Left lung (tissue), 10 donors: Measurements from ENCODE around the gene KIAA1671. TPM values are rescaled to one million over a fixed set of nuclear protein-coding genes. Genes with fewer than 3 reads are reported as not detected.
A peak's percentile ranks its signal among the peaks of the same experiment; 100 is the strongest.

Experiments used
- ATAC-seq: fragments of 200-7000 bp; cut with Tn5 transposase; one replicate; pipeline ENCODE4 v1.9.1; 2020; ENCODE audit warnings: moderate library complexity
- DNase-seq, 4 donors: peaks; one replicate each; pipeline ENCODE4 v3.0.0-alpha.2; 2013 to 2020
- H3K27ac ChIP-seq, 2 donors: fragments of 200-600 bp; sonication (generic) in 1 of 2; one replicate each; pipeline versions ENCODE4 v1.5.0 to v1.8.0; 2020 to 2021
- H3K27me3 ChIP-seq, 2 donors: fragments of 200-600 bp; sonication (generic) in 1 of 2; one replicate each; pipeline versions ENCODE4 v1.5.0 to v1.8.0; 2020 to 2021
- H3K36me3 ChIP-seq, 2 donors: fragments of 200-600 bp; sonication (generic) in 1 of 2; one replicate each; pipeline versions ENCODE4 v1.5.0 to v1.8.0; 2020 to 2021
- H3K4me1 ChIP-seq, 2 donors: fragments of 200-600 bp; one replicate each; pipeline ENCODE4 v1.8.0; 2021
- H3K4me3 ChIP-seq, 2 donors: fragments of 200-600 bp; sonication (generic) in 1 of 2; one replicate each; pipeline versions ENCODE4 v1.5.0 to v1.8.0; 2020 to 2021; ENCODE audit warnings: mild to moderate bottlenecking in 1 of 2
- H3K9me3 ChIP-seq, 2 donors: fragments of 200-600 bp; sonication (generic) in 1 of 2; one replicate each; pipeline versions ENCODE4 v1.5.0 to v1.8.0; 2020 to 2021
- intact Hi-C, 2 donors: fragments of 100-400 bp; cut with DNase I; formaldehyde crosslinking; loops; one replicate each; pipeline versions ENCODE4 v1.11.2 to v1.14.2; 2022
- polyA plus RNA-seq, 6 donors: library from polyadenylated mRNA; unstranded; fragments of 120-200 nt; gene quantifications; one replicate each; pipeline ENCODE4 v1.2.1, GENCODE V29; 2013; ENCODE audit not compliant: insufficient read length in 6 of 6
- total RNA-seq, 2 donors: library from RNA; stranded (reverse); fragmentation: NEBNext Ultra II Directional; extraction: Animal tissue kit (Norgen Biotek cat#: 25700); gene quantifications; one replicate each; pipeline ENCODE4 v1.2.1, GENCODE V29; 2021
- TF ChIP-seq, protein P1 (sequence below), 2 donors: fragments of 200-600 bp; sonication (generic) in 1 of 2; IDR thresholded peaks; one replicate each; pipeline versions ENCODE4 v1.5.0 to v1.8.0; 2021; ENCODE audit warnings: antibody characterized with exemption in 2 of 2
- donor health status: DM: no; HTN: yes; CAD: no.
- donor health status: DM: no; HTN: no; CAD: no.

The KIAA1671 gene
- total and polyA plus RNA-seq, 8 donors = 19.4 to 35.0 (median 23.4) TPM

DNA sequence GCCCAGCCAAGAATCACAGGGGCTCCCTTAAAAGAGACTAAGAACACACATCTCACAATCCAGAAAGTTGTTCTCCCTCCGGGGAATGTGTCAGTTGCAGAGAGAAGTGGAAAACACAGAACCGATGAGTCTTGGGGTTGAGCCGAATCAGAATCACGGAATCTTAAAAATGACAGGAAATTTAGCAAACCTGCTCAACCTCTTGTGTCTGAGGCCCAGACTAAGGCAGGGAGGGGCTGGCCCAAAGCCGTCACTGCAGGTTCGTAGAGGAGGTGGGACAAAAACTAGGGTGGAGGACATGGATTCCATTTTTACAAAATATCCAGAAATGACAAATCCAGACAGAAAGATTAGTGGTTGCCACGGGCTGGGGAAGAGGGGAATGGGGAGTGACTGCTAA is 63.8 kb downstream of the KIAA1671 start:
- no peaks in the 10 kb centered on the region for H3K27me3 ChIP-seq
- ATAC-seq (no peak), DNase-seq (no peak)
- H3K9me3 ChIP-seq = no peaks in the 10 kb centered on the region
- H3K27ac ChIP-seq = no peak overlapping the region
- intact Hi-C loops = no loop called here
- H3K36me3 ChIP-seq = no peaks in the 10 kb centered on the region
- TF ChIP-seq, protein P1, sequence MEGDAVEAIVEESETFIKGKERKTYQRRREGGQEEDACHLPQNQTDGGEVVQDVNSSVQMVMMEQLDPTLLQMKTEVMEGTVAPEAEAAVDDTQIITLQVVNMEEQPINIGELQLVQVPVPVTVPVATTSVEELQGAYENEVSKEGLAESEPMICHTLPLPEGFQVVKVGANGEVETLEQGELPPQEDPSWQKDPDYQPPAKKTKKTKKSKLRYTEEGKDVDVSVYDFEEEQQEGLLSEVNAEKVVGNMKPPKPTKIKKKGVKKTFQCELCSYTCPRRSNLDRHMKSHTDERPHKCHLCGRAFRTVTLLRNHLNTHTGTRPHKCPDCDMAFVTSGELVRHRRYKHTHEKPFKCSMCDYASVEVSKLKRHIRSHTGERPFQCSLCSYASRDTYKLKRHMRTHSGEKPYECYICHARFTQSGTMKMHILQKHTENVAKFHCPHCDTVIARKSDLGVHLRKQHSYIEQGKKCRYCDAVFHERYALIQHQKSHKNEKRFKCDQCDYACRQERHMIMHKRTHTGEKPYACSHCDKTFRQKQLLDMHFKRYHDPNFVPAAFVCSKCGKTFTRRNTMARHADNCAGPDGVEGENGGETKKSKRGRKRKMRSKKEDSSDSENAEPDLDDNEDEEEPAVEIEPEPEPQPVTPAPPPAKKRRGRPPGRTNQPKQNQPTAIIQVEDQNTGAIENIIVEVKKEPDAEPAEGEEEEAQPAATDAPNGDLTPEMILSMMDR (IDR thresholded peaks at IDR 0.05) = no peak
- no peaks in the 10 kb centered on the region for H3K4me1 ChIP-seq
- H3K4me3 ChIP-seq = no peak overlapping the region

DNA sequence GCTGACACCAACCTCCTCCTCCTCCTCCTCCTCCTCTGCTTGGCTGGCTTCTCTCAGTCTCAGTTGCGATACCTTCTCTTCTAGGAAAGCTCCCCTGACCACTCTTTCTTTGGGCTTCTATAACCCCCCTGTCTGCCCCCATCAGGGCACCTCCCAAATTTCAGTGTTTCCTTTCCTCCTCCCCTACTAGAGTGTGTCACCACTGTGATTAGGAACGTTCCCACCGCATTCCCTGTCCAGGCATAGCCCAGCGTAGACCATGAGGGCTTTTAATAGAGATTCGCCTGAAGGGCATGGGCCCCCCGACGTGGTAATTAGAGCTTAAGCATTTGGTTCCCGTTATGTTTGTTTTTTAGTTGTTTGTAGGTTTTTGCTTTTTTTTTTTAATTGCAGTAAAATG is 65.5 kb downstream of the KIAA1671 start:
- Histone ChIP-seq H3K36me3 (no peaks in the 10 kb centered on the region), H3K4me3 (no peak overlapping the region), H3K27ac (peak overlapping the region in 1 of 2 donors; percentile 28), H3K4me1 (no peaks in the 10 kb centered on the region), H3K9me3 (no peaks in the 10 kb centered on the region), H3K27me3 (no peaks in the 10 kb centered on the region)
- DNase-seq = no peak
- no peak for ATAC-seq
- TF ChIP-seq, protein P1 (IDR thresholded peaks at IDR 0.05) = no peak
- intact Hi-C loops = no loop called here

DNA sequence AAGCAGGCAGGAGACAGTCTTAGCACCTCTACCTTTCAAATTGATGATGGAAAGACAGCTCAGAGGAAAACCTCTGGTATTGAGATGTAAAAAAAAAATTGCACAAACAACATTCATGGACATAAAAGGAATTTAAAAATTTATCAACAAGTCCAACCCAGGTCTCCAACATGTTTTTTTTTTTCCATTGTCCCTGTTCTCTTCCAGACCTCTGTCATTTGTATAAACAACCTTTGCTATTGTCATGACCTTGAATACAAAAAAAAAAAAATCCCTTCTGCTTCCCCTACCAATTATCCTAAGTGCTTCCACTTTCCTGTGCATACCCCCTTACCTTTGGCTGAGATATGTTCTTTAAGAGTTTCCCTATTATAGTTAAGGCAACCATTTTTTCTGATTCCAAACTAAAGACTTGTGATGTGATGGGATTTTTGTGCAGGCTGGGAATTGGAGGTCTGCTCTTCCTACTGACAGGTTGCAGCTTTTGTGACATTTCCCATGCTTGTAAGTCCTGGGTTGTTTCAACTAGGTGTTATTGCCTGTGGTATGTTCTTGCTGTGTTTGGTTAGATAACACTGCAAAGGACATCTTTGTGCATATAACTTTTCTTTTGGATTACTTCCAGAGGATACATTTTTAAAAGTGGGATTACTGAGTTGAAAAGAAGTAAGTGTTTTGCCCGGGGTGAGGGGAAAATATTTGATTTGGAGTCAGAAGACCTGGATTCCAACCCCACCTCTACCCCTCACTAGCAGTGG is 67.1 kb downstream of the KIAA1671 start:
- Histone ChIP-seq H3K4me3 (no peak overlapping the region), H3K27ac (peak overlapping the region in 1 of 2 donors; percentile 50)

DNA sequence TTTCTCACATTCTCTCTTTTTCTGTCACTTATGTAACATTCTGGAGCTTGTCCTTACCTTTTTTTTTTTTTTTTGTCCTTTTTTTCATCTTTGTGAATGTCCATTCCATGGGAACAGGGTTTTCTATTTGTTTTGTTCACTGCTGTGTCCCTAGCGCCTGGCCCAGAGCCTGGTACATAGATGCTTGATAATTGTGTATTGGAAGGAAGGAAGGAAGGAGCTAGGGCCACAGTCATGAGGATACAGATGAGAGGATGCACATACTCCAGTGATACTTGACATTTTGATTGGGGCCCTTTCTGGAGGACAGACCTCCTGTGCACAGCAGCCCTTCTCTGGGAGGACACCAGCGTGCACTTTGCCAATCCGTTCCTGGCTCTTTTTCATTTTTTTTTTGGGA is 68.9 kb downstream of the KIAA1671 start:
- peaks cover 0 to 9% of the 10 kb centered on the region in 2 donors for H3K4me1 ChIP-seq
- no peak overlapping the region for H3K4me3 ChIP-seq
- DNase-seq = no peak
- no peak for ATAC-seq
- peak overlapping the region in 1 of 2 donors; percentile 15 for H3K27ac ChIP-seq
- no peaks in the 10 kb centered on the region for H3K36me3 ChIP-seq
- H3K27me3 ChIP-seq = no peaks in the 10 kb centered on the region
- intact Hi-C loops = no loop called here
- no peaks in the 10 kb centered on the region for H3K9me3 ChIP-seq
- TF ChIP-seq, protein P1 (IDR thresholded peaks at IDR 0.05) = no peak

More for the DNA sequence above, 67.1 kb downstream of the KIAA1671 start:
- H3K36me3 ChIP-seq = no peaks in the 10 kb centered on the region
- H3K4me1 ChIP-seq = no peaks in the 10 kb centered on the region
- no peak for DNase-seq
- TF ChIP-seq, protein P1 (IDR thresholded peaks at IDR 0.05) = no peak
- H3K9me3 ChIP-seq = no peaks in the 10 kb centered on the region
- intact Hi-C loops = no loop called here
- ATAC-seq = no peak
- no peaks in the 10 kb centered on the region for H3K27me3 ChIP-seq

DNA sequence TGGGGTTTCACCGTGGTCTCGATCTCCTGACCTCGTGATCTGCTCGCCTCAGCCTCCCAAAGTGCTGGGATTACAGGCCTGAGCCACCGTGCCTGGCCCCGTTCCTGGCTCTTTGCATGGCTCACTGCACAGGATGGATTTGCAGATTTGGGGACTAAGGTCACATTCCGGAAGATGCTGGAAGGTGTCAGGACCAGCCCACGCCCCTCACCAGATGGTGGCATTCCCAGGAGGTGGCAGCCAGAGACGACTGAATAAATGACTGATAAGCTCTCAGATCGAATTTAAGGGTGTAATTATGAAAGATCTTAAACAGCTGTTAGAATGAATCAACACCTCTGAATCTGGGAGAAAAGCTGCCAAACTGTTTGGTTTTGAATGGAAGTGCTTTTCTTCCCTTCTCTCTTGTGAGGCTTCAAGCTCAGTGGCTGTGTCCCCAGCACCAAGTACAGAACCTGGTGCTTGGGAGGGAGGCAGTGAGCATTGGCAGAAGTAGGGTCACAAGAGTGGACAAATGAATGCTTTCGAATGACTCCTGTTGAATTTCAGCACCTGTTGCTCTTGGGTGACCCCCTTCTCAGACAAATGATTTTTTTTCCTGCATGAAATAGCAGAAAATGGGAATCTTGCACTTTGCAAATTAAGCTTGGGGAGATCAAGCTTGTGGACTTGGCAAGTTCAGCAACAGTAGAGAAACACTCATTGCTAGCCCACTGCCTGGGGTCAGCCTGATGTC is 69.6 kb downstream of the KIAA1671 start:
- H3K27ac ChIP-seq = no peak overlapping the region

More for the DNA sequence above, 69.6 kb downstream of the KIAA1671 start:
- ATAC-seq (no peak), DNase-seq (no peak)
- TF ChIP-seq, protein P1 (IDR thresholded peaks at IDR 0.05) = no peak
- Histone ChIP-seq H3K27me3 (no peaks in the 10 kb centered on the region), H3K9me3 (no peaks in the 10 kb centered on the region), H3K4me3 (no peak overlapping the region), H3K36me3 (no peaks in the 10 kb centered on the region), H3K4me1 (peaks cover 0 to 16% of the 10 kb centered on the region in 2 donors)
- intact Hi-C loops = no loop called here
